ENCODE results near the gene STK38L.

STK38L gene

GRCh38 chr12:27279826-27280225 lies 35.7 kb downstream of the STK38L start:
- H3K9me3 Mint-ChIP-seq, result no peaks in the 10 kb centered on the region
- ATAC-seq, result no peak
- no peak overlapping the region for H3K4me3 Mint-ChIP-seq
- H3K27me3 Mint-ChIP-seq, result no peaks in the 10 kb centered on the region
- H3K4me1 Mint-ChIP-seq, result peaks cover 37% of the 10 kb centered on the region
- peaks cover 2% of the 10 kb centered on the region for H3K36me3 Mint-ChIP-seq (ENCODE audit: low read depth)
- no peak for DNase-seq
- no peak overlapping the region for H3K27ac Mint-ChIP-seq

GRCh38 chr12:27280412-27280811 lies 36.3 kb downstream of the STK38L start:
- no peak for ATAC-seq
- peaks cover 38% of the 10 kb centered on the region for H3K4me1 Mint-ChIP-seq

GRCh38 chr12:27282754-27283153 lies 38.7 kb downstream of the STK38L start:
- ATAC-seq (no peak), DNase-seq (no peak)
- H3K4me3 Mint-ChIP-seq, result no peak overlapping the region
- H3K27ac Mint-ChIP-seq, result no peak overlapping the region
- H3K9me3 Mint-ChIP-seq, result no peaks in the 10 kb centered on the region
- peaks cover 2% of the 10 kb centered on the region for H3K36me3 Mint-ChIP-seq (ENCODE audit: low read depth)
- H3K27me3 Mint-ChIP-seq, result no peaks in the 10 kb centered on the region
- peaks cover 35% of the 10 kb centered on the region for H3K4me1 Mint-ChIP-seq

More at GRCh38 chr12:27280412-27280811, 36.3 kb downstream of the STK38L start:
- Mint-ChIP-seq H3K27ac (no peak overlapping the region), H3K9me3 (no peaks in the 10 kb centered on the region), H3K27me3 (no peaks in the 10 kb centered on the region), H3K4me3 (no peak overlapping the region), H3K36me3 (ENCODE audit: low read depth) (peaks cover 2% of the 10 kb centered on the region)
- DNase-seq, result no peak

- Mint-ChIP-seq H3K27me3 (no peaks in the 10 kb centered on the region), H3K27ac (no peak overlapping the region), H3K4me1 (peaks cover 22% of the 10 kb centered on the region), H3K36me3 (ENCODE audit: low read depth) (peaks cover 2% of the 10 kb centered on the region), H3K4me3 (no peak overlapping the region), H3K9me3 (no peaks in the 10 kb centered on the region)
- ATAC-seq (no peak), DNase-seq (no peak)
These were observed 39.9 kb downstream of the STK38L start for GRCh38 chr12:27284021-27284420.

- Mint-ChIP-seq H3K27me3 (no peaks in the 10 kb centered on the region), H3K36me3 (ENCODE audit: low read depth) (peaks cover 2% of the 10 kb centered on the region), H3K9me3 (no peaks in the 10 kb centered on the region), H3K4me3 (no peak overlapping the region), H3K27ac (no peak overlapping the region), H3K4me1 (peaks cover 16% of the 10 kb centered on the region)
- no peak for DNase-seq
- no peak for ATAC-seq
These were observed 40.7 kb downstream of the STK38L start for GRCh38 chr12:27284751-27285150.

GRCh38 chr12:27285403-27285802 lies 41.3 kb downstream of the STK38L start:
- Mint-ChIP-seq H3K9me3 (no peaks in the 10 kb centered on the region), H3K36me3 (ENCODE audit: low read depth) (no peaks in the 10 kb centered on the region), H3K4me1 (peaks cover 11% of the 10 kb centered on the region), H3K4me3 (no peak overlapping the region), H3K27ac (no peak overlapping the region), H3K27me3 (no peaks in the 10 kb centered on the region)
- ATAC-seq (no peak), DNase-seq (no peak)

- Mint-ChIP-seq H3K4me1 (peaks cover 11% of the 10 kb centered on the region), H3K9me3 (no peaks in the 10 kb centered on the region), H3K4me3 (no peak overlapping the region), H3K27ac (no peak overlapping the region), H3K27me3 (no peaks in the 10 kb centered on the region), H3K36me3 (ENCODE audit: low read depth) (no peaks in the 10 kb centered on the region)
- ATAC-seq (no peak), DNase-seq (no peak)
These were observed 45.3 kb downstream of the STK38L start for GRCh38 chr12:27289414-27289813.

- Mint-ChIP-seq H3K9me3 (no peaks in the 10 kb centered on the region), H3K36me3 (ENCODE audit: low read depth) (peaks cover 2% of the 10 kb centered on the region), H3K27ac (no peak overlapping the region), H3K27me3 (no peaks in the 10 kb centered on the region), H3K4me3 (no peak overlapping the region), H3K4me1 (peaks cover 4% of the 10 kb centered on the region)
- DNase-seq (no peak), ATAC-seq (no peak)
These were observed 46.5 kb downstream of the STK38L start for GRCh38 chr12:27290501-27291168.

GRCh38 chr12:27291862-27292261 lies 47.8 kb downstream of the STK38L start:
- Mint-ChIP-seq H3K4me3 (no peak overlapping the region), H3K27me3 (no peaks in the 10 kb centered on the region), H3K27ac (no peak overlapping the region), H3K4me1 (peaks cover 2% of the 10 kb centered on the region), H3K9me3 (no peaks in the 10 kb centered on the region), H3K36me3 (ENCODE audit: low read depth) (peaks cover 2% of the 10 kb centered on the region)
- no peak for DNase-seq
- ATAC-seq, result no peak

- no peak overlapping the region for H3K4me3 Mint-ChIP-seq
- ATAC-seq (no peak), DNase-seq (no peak)
- peaks cover 10% of the 10 kb centered on the region for H3K4me1 Mint-ChIP-seq
- H3K9me3 Mint-ChIP-seq, result no peaks in the 10 kb centered on the region
- H3K27me3 Mint-ChIP-seq, result no peaks in the 10 kb centered on the region
- no peak overlapping the region for H3K27ac Mint-ChIP-seq
- H3K36me3 Mint-ChIP-seq (ENCODE audit: low read depth), result peaks cover 5% of the 10 kb centered on the region
These were observed 48.6 kb downstream of the STK38L start for GRCh38 chr12:27292718-27293117.

GRCh38 chr12:27293463-27293862 lies 49.4 kb downstream of the STK38L start:
- Mint-ChIP-seq H3K27ac (no peak overlapping the region), H3K27me3 (no peaks in the 10 kb centered on the region), H3K36me3 (ENCODE audit: low read depth) (peaks cover 12% of the 10 kb centered on the region), H3K4me1 (peaks cover 14% of the 10 kb centered on the region), H3K9me3 (no peaks in the 10 kb centered on the region), H3K4me3 (no peak overlapping the region)
- DNase-seq, result no peak
- no peak for ATAC-seq

GRCh38 chr12:27296674-27297073 lies 52.6 kb downstream of the STK38L start:
- no peaks in the 10 kb centered on the region for H3K9me3 Mint-ChIP-seq
- H3K36me3 Mint-ChIP-seq (ENCODE audit: low read depth), result peaks cover 22% of the 10 kb centered on the region
- no peaks in the 10 kb centered on the region for H3K27me3 Mint-ChIP-seq
- no peak overlapping the region for H3K4me3 Mint-ChIP-seq
- ATAC-seq (no peak), DNase-seq (no peak)
- no peak overlapping the region for H3K27ac Mint-ChIP-seq
- peaks cover 12% of the 10 kb centered on the region for H3K4me1 Mint-ChIP-seq

- H3K27ac Mint-ChIP-seq, result peak overlapping the region; percentile 41
- no peak overlapping the region for H3K4me3 Mint-ChIP-seq
- ATAC-seq (peak; percentile 73), DNase-seq (no peak)
- peaks cover 22% of the 10 kb centered on the region for H3K36me3 Mint-ChIP-seq (ENCODE audit: low read depth)
- H3K9me3 Mint-ChIP-seq, result no peaks in the 10 kb centered on the region
- H3K4me1 Mint-ChIP-seq, result peaks cover 12% of the 10 kb centered on the region
- no peaks in the 10 kb centered on the region for H3K27me3 Mint-ChIP-seq
These were observed 53.5 kb downstream of the STK38L start for GRCh38 chr12:27297566-27297965.

- Mint-ChIP-seq H3K9me3 (no peaks in the 10 kb centered on the region), H3K27ac (no peak overlapping the region), H3K4me1 (peaks cover 14% of the 10 kb centered on the region), H3K4me3 (no peak overlapping the region), H3K36me3 (ENCODE audit: low read depth) (peaks cover 22% of the 10 kb centered on the region), H3K27me3 (no peaks in the 10 kb centered on the region)
- ATAC-seq, result no peak
- no peak for DNase-seq
These were observed 55.0 kb downstream of the STK38L start for GRCh38 chr12:27299102-27299501.

GRCh38 chr12:27300226-27300625 lies 56.1 kb downstream of the STK38L start:
- H3K36me3 Mint-ChIP-seq (ENCODE audit: low read depth), result peaks cover 20% of the 10 kb centered on the region
- ATAC-seq (no peak), DNase-seq (no peak)
- peaks cover 14% of the 10 kb centered on the region for H3K4me1 Mint-ChIP-seq
- H3K4me3 Mint-ChIP-seq, result no peak overlapping the region
- no peak overlapping the region for H3K27ac Mint-ChIP-seq
- H3K27me3 Mint-ChIP-seq, result no peaks in the 10 kb centered on the region
- H3K9me3 Mint-ChIP-seq, result no peaks in the 10 kb centered on the region
